ENCODE measurements around the gene PRRX2.

DNA sequence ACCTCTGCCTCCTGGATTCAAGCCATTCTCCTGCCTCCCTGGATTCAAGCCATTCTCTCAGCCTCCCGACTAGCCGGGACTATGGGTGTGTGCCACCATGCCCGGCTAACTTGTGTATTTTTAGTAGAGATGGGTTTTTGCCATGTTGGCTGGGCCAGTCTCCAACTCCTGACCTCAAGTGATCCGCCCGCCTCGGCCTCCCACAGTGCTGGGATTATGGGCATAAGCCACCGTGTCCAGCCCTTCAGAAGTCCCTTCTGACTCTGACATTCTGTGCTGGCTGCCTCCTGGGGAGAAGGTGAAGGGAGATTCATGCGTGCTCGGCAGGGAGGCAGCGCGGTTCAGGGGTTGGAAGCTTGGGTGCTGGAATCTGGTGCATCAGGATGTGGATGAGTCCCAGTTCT, 28.8 kb downstream of the PRRX2 start:
- TF ChIP-seq, protein P1, sequence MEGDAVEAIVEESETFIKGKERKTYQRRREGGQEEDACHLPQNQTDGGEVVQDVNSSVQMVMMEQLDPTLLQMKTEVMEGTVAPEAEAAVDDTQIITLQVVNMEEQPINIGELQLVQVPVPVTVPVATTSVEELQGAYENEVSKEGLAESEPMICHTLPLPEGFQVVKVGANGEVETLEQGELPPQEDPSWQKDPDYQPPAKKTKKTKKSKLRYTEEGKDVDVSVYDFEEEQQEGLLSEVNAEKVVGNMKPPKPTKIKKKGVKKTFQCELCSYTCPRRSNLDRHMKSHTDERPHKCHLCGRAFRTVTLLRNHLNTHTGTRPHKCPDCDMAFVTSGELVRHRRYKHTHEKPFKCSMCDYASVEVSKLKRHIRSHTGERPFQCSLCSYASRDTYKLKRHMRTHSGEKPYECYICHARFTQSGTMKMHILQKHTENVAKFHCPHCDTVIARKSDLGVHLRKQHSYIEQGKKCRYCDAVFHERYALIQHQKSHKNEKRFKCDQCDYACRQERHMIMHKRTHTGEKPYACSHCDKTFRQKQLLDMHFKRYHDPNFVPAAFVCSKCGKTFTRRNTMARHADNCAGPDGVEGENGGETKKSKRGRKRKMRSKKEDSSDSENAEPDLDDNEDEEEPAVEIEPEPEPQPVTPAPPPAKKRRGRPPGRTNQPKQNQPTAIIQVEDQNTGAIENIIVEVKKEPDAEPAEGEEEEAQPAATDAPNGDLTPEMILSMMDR (IDR thresholded peaks at IDR 0.05): no peak
- TF ChIP-seq POLR2A (IDR thresholded peaks at IDR 0.05) (no peak), POLR2AphosphoS5 (IDR thresholded peaks at IDR 0.05; ENCODE audit: insufficient read depth in 1 of 2, low read depth in 1 of 2) (no peak)
